GM12873 (cell line): ENCODE results near the gene DCAF15.

Experiments
- TF ChIP-seq, protein P1 (sequence below): IDR thresholded peaks from 2 replicates; pipeline ENCODE4 v1.5.1; 2012; ENCODE audit warnings: low read depth, mild to moderate bottlenecking, moderate library complexity, low read length, control low read depth; ENCODE audit not compliant: insufficient read depth; ENCODE audit errors: missing control alignments

DCAF15 gene

DNA sequence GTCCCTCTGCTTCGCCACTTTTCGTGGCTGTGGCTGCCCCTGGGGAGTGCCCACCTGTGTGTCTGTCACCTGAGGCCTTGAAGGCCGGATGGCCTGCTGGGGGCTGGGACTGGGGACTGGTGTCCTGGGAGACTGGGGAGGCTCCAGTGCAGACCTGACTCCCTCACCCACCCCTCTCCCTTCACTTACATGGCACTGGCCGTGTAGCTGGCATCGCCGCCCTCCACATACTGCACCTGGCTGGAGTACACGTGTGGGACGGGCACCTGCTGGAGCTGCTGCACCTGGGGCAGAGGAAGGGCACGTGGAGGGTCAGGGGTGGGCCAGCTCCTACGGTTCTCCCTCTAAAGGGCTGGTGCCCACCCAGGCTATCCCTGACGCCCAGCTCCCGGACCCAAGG, 25.5 kb downstream of the DCAF15 start:
- TF ChIP-seq, protein P1, sequence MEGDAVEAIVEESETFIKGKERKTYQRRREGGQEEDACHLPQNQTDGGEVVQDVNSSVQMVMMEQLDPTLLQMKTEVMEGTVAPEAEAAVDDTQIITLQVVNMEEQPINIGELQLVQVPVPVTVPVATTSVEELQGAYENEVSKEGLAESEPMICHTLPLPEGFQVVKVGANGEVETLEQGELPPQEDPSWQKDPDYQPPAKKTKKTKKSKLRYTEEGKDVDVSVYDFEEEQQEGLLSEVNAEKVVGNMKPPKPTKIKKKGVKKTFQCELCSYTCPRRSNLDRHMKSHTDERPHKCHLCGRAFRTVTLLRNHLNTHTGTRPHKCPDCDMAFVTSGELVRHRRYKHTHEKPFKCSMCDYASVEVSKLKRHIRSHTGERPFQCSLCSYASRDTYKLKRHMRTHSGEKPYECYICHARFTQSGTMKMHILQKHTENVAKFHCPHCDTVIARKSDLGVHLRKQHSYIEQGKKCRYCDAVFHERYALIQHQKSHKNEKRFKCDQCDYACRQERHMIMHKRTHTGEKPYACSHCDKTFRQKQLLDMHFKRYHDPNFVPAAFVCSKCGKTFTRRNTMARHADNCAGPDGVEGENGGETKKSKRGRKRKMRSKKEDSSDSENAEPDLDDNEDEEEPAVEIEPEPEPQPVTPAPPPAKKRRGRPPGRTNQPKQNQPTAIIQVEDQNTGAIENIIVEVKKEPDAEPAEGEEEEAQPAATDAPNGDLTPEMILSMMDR = no peak

DNA sequence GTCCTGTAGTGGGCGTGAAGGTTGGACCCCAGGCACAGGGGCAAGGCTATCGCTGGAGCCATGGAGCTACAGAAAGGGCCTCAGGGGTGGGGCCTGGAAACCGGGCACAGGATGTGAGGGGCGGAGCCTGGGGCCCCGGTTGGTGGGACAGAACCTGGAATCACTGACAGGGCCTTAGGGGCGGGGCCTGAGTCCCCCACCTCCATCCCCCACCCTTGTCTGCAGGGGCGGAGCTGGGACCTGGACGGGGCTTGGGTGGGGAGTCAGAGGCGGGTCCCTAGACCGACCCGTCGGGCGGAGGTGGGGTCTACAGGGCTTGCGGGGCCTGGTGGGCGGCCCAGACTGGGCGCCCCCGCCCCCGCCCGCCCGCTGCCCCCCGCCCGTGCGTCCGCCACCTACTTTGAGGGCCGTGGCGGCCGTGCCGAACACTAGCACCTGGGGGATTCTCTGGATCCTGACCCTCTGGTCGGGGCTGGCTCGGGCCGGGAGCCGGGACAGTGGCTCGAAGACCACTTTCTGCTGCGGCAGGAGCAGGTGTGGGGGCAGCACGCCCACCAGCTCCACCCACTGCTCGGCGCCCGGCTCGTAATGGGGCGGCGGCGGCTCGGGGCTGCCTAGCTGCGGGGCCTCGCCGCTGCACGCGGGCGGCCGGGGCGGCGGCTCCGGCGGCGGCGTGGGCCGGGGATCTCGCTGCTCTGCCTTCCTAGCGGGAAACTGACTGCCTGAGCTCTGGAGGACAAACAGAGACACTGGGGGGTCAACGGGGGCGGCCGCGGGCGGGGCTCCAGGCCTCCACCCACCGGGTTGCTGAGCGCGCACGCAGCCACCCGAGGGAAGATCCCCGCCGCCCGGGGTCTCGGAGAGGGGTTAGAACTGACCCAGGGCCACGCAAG, 26.3 kb downstream of the DCAF15 start:
- TF ChIP-seq, protein P1 = no peak

DNA sequence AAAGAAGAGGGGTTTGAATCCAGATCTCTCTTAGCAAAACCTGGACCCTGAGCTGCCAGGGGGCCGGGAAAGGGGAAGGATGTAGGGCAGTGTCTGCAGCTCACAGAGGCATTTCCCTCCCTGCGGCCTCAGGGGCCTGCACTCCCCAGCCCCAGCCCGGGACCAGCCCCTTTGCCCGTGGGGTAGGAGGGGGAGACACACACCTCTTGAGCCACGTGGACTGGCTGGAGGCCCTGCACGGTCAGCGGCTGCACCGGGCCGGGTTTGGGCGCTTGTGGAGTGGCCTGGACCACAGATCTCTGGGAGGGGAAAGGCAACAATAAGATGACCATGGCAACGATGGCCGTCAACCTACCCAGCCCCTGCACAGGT, 26.9 kb downstream of the DCAF15 start:
- TF ChIP-seq, protein P1 = no peak

DNA sequence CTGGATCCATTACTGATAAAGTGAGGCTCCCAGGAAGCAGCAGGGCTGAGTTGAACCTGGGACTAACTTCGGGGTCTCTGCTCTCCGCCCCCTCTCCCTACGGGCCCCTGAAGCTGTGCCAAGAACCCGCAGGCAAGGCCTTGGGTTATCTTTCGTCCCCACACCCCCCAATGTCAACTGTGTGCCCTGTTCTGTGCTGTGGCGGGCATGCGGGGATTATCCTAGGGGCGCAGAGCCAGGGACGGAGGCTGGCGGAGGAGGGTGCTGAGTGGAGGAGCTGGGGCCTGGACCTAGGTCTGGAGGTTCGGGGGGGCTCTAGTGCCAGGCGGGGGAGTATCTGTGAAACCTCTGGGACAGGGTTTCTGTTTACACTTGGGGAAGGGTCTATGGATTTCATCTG, 27.4 kb downstream of the DCAF15 start:
- TF ChIP-seq, protein P1 = no peak

DNA sequence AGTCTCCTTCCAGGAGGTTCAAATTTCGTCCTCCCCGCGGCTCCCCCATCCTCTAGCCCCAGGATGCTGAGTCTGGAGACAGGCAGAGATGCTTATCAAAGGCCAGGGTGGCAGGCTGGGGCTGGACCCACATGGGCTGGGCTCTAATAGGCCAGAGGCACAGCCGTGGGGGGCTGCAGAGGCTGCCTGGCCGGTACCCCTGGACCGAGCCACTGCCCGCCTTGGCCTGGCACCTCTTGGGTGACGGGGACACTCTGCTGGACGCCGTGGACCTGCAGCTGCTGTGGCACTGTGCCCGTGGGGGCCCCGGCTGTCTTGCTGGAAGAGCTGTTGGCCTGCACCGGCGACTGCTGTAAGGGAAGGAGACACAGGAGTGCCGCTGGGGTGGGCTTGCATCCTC, 28.0 kb downstream of the DCAF15 start:
- TF ChIP-seq, protein P1 = no peak

DNA sequence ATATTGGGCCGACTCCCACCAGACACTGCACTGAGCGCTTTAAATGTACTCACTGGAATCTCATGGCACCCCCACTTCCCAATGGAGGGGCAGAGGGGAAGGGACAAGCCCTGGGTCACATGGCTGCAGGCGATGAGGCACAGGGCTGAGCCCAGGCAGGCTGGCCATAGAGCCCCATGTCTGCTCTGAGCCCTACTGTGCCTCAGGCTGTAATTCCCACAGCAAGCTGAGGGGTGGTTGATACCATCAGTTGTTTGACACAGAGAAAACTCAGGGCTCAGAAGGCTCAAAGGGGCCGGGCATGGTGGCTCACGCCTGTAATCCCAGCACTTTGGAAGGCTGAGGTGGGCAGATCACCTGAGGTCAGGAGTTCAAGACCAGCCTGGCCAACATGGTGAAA, 28.7 kb downstream of the DCAF15 start:
- TF ChIP-seq, protein P1 = no peak

DNA sequence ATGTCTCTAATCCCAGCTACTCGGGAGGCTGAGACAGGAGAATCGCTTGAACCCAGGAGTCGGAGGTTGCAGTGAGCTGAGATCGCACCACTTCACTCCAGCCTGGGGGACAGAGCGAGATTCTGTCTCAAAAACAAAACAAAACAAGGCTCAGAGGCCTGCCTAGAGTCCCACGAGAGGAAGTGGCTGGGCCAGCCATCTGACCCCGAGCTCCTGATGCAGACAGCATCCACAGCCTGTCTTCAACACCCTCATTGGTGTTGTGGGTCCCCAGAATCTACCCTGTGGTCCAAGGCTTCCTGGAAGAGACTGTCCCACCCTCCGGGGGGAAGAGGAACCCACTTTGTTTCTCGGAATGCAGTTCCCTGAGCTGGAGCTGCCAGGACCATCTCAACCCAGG, 29.2 kb downstream of the DCAF15 start:
- TF ChIP-seq, protein P1 = no peak
